Astrocyte (in vitro differentiated cells and primary cell): ENCODE results near the gene COQ9. TPM values are rescaled to one million over a fixed set of nuclear protein-coding genes. Genes with fewer than 3 reads are reported as not detected.

Experiments used
- DNase-seq: peaks from one replicate; pipeline ENCODE4 v3.0.0-alpha.2; 2010; ENCODE audit warnings: low read depth
- FAIRE-seq: peaks from 2 replicates; lab custom pipeline; 2011; peaks lifted over from hg19 to GRCh38; lab: Jason Lieb, UNC
- H2AFZ ChIP-seq: 2 replicates; pipeline ENCODE4 v1.6.0; 2012; ENCODE audit warnings: low read depth, low read length, inconsistent platforms
- H3K27ac ChIP-seq: 2 replicates; pipeline ENCODE4 v1.5.1; 2011; ENCODE audit warnings: low read depth, low read length, inconsistent platforms
- H3K27me3 ChIP-seq: 2 replicates; pipeline ENCODE4 v1.6.0; 2011; ENCODE audit warnings: low read length, inconsistent platforms; ENCODE audit not compliant: insufficient read depth
- H3K36me3 ChIP-seq: 2 replicates; pipeline ENCODE4 v1.5.1; 2011; ENCODE audit warnings: low read length, inconsistent platforms; ENCODE audit not compliant: insufficient read depth
- H3K4me1 ChIP-seq: 2 replicates; pipeline ENCODE4 v1.5.1; 2011; ENCODE audit warnings: low read length, inconsistent platforms; ENCODE audit not compliant: insufficient read depth
- H3K4me2 ChIP-seq: 2 replicates; pipeline ENCODE4 v1.6.0; 2012; ENCODE audit warnings: low read length, inconsistent platforms
- H3K4me3 ChIP-seq: 2 replicates; pipeline ENCODE4 v1.5.1; 2011; ENCODE audit warnings: low read depth, mild to moderate bottlenecking, low read length, inconsistent platforms; ENCODE audit not compliant: insufficient read depth
- H3K79me2 ChIP-seq: 2 replicates; pipeline ENCODE4 v1.6.0; 2012; ENCODE audit warnings: mild to moderate bottlenecking, low read length, inconsistent platforms; ENCODE audit not compliant: insufficient read depth
- H3K9ac ChIP-seq: 2 replicates; pipeline ENCODE4 v1.6.0; 2012; ENCODE audit warnings: mild to moderate bottlenecking, low read length, inconsistent platforms
- H3K9me3 ChIP-seq: 2 replicates; pipeline ENCODE4 v1.5.1; 2012; ENCODE audit warnings: low read depth, mild to moderate bottlenecking, low read length, inconsistent platforms; ENCODE audit not compliant: insufficient read depth
- H4K20me1 ChIP-seq: 2 replicates; pipeline ENCODE4 v1.6.0; 2012; ENCODE audit warnings: low read length, inconsistent platforms; ENCODE audit not compliant: insufficient read depth
- H3K27ac Mint-ChIP-seq: one replicate; pipeline ENCODE4 v1.8.0; 2021; ENCODE audit warnings: mild to moderate bottlenecking, mixed read lengths; ENCODE audit not compliant: unreplicated experiment
- H3K27me3 Mint-ChIP-seq: one replicate; pipeline ENCODE4 v1.8.0; 2021; ENCODE audit warnings: low read depth, mixed read lengths; ENCODE audit not compliant: unreplicated experiment
- H3K36me3 Mint-ChIP-seq: one replicate; pipeline ENCODE4 v1.8.0; 2021; ENCODE audit warnings: low read depth, mixed read lengths; ENCODE audit not compliant: unreplicated experiment
- H3K4me1 Mint-ChIP-seq: one replicate; pipeline ENCODE4 v1.8.0; 2021; ENCODE audit warnings: low read depth, mixed read lengths; ENCODE audit not compliant: unreplicated experiment
- H3K4me3 Mint-ChIP-seq: one replicate; pipeline ENCODE4 v1.8.0; 2021; ENCODE audit warnings: mild to moderate bottlenecking, moderate library complexity, mixed read lengths; ENCODE audit not compliant: unreplicated experiment
- H3K9me3 Mint-ChIP-seq: one replicate; pipeline ENCODE4 v1.8.0; 2021; ENCODE audit warnings: mild to moderate bottlenecking, mixed read lengths; ENCODE audit not compliant: unreplicated experiment
- EZH2 ChIP-seq: IDR thresholded peaks from 2 replicates; pipeline ENCODE4 v1.6.1; 2012; ENCODE audit warnings: mild to moderate bottlenecking, low read length, inconsistent platforms; ENCODE audit not compliant: insufficient read depth
- total RNA-seq: library from RNA; stranded (reverse); gene quantifications from 2 replicates; pipeline ENCODE4 v1.2.1, GENCODE V29; 2021
- TF ChIP-seq, protein P1 (sequence below): IDR thresholded peaks from 2 replicates; pipeline ENCODE4 v1.5.1; 2011; ENCODE audit warnings: low read depth, mild to moderate bottlenecking, inconsistent platforms, low read length, moderate library complexity; ENCODE audit not compliant: insufficient read depth

Gene COQ9
- total RNA-seq, 1 donor from 2014 or later, result 29.1 TPM

DNA sequence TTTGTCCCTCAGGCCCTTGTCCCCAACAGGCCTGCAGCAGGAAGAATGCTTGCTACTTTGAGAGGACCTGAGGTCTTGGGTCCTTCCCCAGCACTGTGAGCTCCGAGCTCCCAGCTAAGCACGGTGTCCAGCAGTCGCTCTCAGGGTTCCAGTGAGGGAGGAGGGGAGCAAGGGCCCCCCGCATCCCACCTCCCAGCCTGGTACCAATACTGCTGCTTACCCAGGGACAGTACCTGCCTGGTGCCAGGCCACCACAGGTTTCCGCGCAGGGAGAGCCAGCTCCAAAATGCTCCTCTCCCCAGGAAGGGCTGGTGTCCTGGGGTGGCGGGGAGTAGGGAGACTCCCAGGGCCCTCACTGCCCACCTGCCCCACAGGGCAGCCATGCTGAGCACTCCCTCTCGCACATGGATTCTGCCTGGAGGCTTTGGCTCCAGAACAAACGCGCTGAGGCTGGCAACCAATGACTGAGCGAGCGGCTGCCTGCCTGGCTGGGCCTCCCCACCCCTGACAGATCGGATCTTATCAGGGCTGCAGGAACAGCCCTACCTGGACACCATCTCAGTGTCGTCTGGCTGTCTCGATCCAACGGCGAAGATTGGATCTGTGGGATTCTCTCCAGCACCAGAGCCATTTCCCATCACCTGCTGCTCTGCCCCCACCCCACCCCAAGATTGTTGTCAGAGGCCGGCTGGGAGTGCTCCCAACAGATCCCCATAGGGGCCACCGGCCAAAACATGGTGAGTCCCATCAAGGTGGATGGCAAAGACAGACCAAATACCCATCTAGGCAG lies 36.6 kb downstream of the COQ9 start:
- Mint-ChIP-seq H3K27me3 (no peaks in the 10 kb centered on the region), H3K27ac (no peak overlapping the region), H3K4me3 (no peak overlapping the region), H3K36me3 (no peaks in the 10 kb centered on the region), H3K4me1 (peaks cover 18% of the 10 kb centered on the region), H3K9me3 (no peaks in the 10 kb centered on the region)
- peaks cover 6% of the 10 kb centered on the region for H4K20me1 ChIP-seq
- H3K9me3 ChIP-seq, result no peaks in the 10 kb centered on the region
- H3K9ac ChIP-seq, result no peak overlapping the region
- DNase-seq (no peak), FAIRE-seq (no peak)
- H3K79me2 ChIP-seq, result no peaks in the 10 kb centered on the region
- H3K27ac ChIP-seq, result no peak overlapping the region
- H3K4me3 ChIP-seq, result no peak overlapping the region
- peaks cover 17% of the 10 kb centered on the region for H3K4me1 ChIP-seq
- TF ChIP-seq, protein P1, sequence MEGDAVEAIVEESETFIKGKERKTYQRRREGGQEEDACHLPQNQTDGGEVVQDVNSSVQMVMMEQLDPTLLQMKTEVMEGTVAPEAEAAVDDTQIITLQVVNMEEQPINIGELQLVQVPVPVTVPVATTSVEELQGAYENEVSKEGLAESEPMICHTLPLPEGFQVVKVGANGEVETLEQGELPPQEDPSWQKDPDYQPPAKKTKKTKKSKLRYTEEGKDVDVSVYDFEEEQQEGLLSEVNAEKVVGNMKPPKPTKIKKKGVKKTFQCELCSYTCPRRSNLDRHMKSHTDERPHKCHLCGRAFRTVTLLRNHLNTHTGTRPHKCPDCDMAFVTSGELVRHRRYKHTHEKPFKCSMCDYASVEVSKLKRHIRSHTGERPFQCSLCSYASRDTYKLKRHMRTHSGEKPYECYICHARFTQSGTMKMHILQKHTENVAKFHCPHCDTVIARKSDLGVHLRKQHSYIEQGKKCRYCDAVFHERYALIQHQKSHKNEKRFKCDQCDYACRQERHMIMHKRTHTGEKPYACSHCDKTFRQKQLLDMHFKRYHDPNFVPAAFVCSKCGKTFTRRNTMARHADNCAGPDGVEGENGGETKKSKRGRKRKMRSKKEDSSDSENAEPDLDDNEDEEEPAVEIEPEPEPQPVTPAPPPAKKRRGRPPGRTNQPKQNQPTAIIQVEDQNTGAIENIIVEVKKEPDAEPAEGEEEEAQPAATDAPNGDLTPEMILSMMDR, result no peak
- no peak for TF ChIP-seq EZH2
- H2AFZ ChIP-seq, result no peak overlapping the region
- no peaks in the 10 kb centered on the region for H3K27me3 ChIP-seq
- no peak overlapping the region for H3K4me2 ChIP-seq
- H3K36me3 ChIP-seq, result no peaks in the 10 kb centered on the region

DNA sequence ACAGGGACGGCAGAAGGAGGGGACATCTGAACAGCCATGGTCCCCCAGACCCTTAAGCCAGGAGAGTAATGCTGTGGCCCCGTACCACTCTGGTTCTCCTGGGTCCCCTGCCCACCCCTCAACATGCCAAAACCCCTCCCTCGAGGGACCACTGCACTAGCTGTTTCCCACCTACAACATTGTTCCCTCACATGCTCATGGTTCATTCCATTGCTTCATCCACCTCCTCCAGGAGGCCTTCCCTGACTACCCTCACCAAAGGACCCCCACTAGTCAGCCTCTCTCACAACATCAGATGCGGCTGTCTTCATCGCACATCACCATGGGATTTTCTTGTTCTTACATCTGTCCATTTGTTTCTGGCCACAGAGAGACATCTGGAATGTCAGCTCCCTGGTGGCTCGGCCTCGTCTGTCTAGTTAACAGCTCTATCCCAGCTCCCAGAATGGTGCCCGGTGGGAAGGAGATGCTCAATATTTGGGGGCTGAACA lies 37.3 kb downstream of the COQ9 start:
- Mint-ChIP-seq H3K36me3 (no peaks in the 10 kb centered on the region), H3K4me1 (peaks cover 15% of the 10 kb centered on the region), H3K4me3 (peak overlapping the region; percentile 91), H3K27ac (no peak overlapping the region), H3K27me3 (no peaks in the 10 kb centered on the region), H3K9me3 (no peaks in the 10 kb centered on the region)
- TF ChIP-seq, protein P1, result no peak
- TF ChIP-seq EZH2, result no peak
- no peaks in the 10 kb centered on the region for H3K36me3 ChIP-seq
- peaks cover 3% of the 10 kb centered on the region for H3K9me3 ChIP-seq
- peaks cover 6% of the 10 kb centered on the region for H4K20me1 ChIP-seq
- H3K79me2 ChIP-seq, result no peaks in the 10 kb centered on the region
- H3K9ac ChIP-seq, result no peak overlapping the region
- no peak for DNase-seq
- H3K4me1 ChIP-seq, result peaks cover 11% of the 10 kb centered on the region
- H3K27me3 ChIP-seq, result no peaks in the 10 kb centered on the region
- no peak overlapping the region for H3K4me3 ChIP-seq
- FAIRE-seq, result no peak
- H2AFZ ChIP-seq, result no peak overlapping the region
- no peak overlapping the region for H3K4me2 ChIP-seq
- H3K27ac ChIP-seq, result no peak overlapping the region
